K562 (cell line): Measurements from ENCODE around the gene ERVFRD-1. TPM values are rescaled to one million over a fixed set of nuclear protein-coding genes. Genes with fewer than 3 reads are reported as not detected.

Experiments used
- ATAC-seq: fragments of 200-7000 bp; cut with Tn5 transposase; 3 replicates; pipeline ENCODE4 v1.9.1; 2020; ENCODE audit warnings: moderate library complexity
- BruUV-seq: library from RNA; stranded (reverse); fragments of 400-500 nt; replicated peaks from 2 replicates; lab custom pipeline; 2021; lab: Mats Ljungman, UMichigan
- CTCF ChIA-PET: fragments of 300-600 bp; formaldehyde crosslinking; extraction: SDS; loops from one replicate; lab custom pipeline; 2021; ENCODE audit warnings: low intra/inter-chr PET ratio; lab: Yijun Ruan, JAX
- POLR2A ChIA-PET: fragments of 300-600, 350-650 bp; sonication (Branson Sonifier 250); formaldehyde crosslinking; extraction: SDS; loops from one replicate; lab custom pipeline; 2021; ENCODE audit warnings: antibody characterized with exemption, inconsistent platforms; lab: Yijun Ruan, JAX
- DNase-seq, 4 experiments: peaks; one replicate each; pipeline versions ENCODE4 v3.0.0 to v3.0.0-alpha.2; 2011 to 2018; ENCODE audit warnings: low spot score in 3 of 4, mixed read lengths in 3 of 4; ENCODE audit errors: extremely low read depth in 1 of 4
- FAIRE-seq: peaks from 2 replicates; lab custom pipeline; 2011; peaks lifted over from hg19 to GRCh38; lab: Jason Lieb, UNC
- H2AFZ ChIP-seq: 2 replicates; pipeline ENCODE4 v1.6.0; 2011; ENCODE audit warnings: low read depth, low read length, control low read depth, inconsistent platforms
- H3K27ac ChIP-seq: fragments of 200-600 bp; 3 replicates; pipeline ENCODE4 v1.8.0; 2011; ENCODE audit warnings: low read depth, mild to moderate bottlenecking, control low read depth, inconsistent platforms, low read length, moderate library complexity, mixed read lengths; ENCODE audit errors: extremely low read depth
- H3K27me3 ChIP-seq, 2 experiments: fragments of 300-600 bp in 1 of 2; 2 replicates in 1 of 2; 3 replicates in 1 of 2; pipeline versions ENCODE4 v1.6.0 to v1.8.0; 2011; ENCODE audit warnings: inconsistent platforms in 2 of 2, low read length in 2 of 2, mild to moderate bottlenecking in 1 of 2, mixed read lengths in 1 of 2, moderate library complexity in 1 of 2; ENCODE audit not compliant: control insufficient read depth in 2 of 2, insufficient read depth in 2 of 2
- H3K36me3 ChIP-seq: fragments of 300-600 bp; 3 replicates; pipeline ENCODE4 v1.8.0; 2011; ENCODE audit warnings: mild to moderate bottlenecking, low read length, inconsistent platforms; ENCODE audit not compliant: control insufficient read depth, insufficient read depth
- H3K4me1 ChIP-seq, 2 experiments: fragments of 200-600 bp in 1 of 2; replicated peaks in 1 of 2; 2 replicates in 1 of 2; 3 replicates in 1 of 2; pipeline versions ENCODE4 v1.5.1 to v1.8.0; 2011; ENCODE audit warnings: inconsistent platforms in 2 of 2, low read length in 2 of 2, mild to moderate bottlenecking in 1 of 2, mixed read lengths in 1 of 2, moderate library complexity in 1 of 2; ENCODE audit not compliant: control insufficient read depth in 2 of 2, insufficient read depth in 2 of 2
- H3K4me2 ChIP-seq: 2 replicates; pipeline ENCODE4 v1.6.1; 2011; ENCODE audit warnings: low read length, control low read depth, inconsistent platforms, mixed read lengths; ENCODE audit not compliant: insufficient read depth
- H3K4me3 ChIP-seq: fragments of 200-600 bp; sonication (generic), shearing (Covaris generic); 2 replicates; pipeline ENCODE4 v1.5.1; 2016; ENCODE audit warnings: control low read depth, inconsistent platforms
- H3K79me2 ChIP-seq: fragments of 200-600 bp; 3 replicates; pipeline ENCODE4 v1.8.0; 2011; ENCODE audit warnings: low read length, inconsistent platforms; ENCODE audit not compliant: control insufficient read depth, insufficient read depth
- H3K9ac ChIP-seq, 2 experiments: 2 replicates each; pipeline versions ENCODE4 v1.6.0 to v1.6.1; 2011; ENCODE audit warnings: low read depth in 2 of 2, low read length in 2 of 2, control low read depth in 1 of 2, inconsistent platforms in 1 of 2, mild to moderate bottlenecking in 1 of 2, mixed read lengths in 1 of 2; ENCODE audit not compliant: insufficient read depth in 1 of 2
- H3K9me1 ChIP-seq: one replicate; pipeline ENCODE4 v1.6.0; 2011; ENCODE audit warnings: inconsistent platforms, mild to moderate bottlenecking, low read length, moderate library complexity; ENCODE audit not compliant: control insufficient read depth, insufficient read depth
- H3K9me3 ChIP-seq: replicated peaks from 2 replicates; pipeline ENCODE4 v1.5.1; 2011; ENCODE audit warnings: low read depth, low read length, inconsistent platforms; ENCODE audit not compliant: control insufficient read depth, insufficient read depth
- H4K20me1 ChIP-seq: replicated peaks from 2 replicates; pipeline ENCODE4 v1.6.1; 2011; ENCODE audit warnings: low read length, inconsistent platforms, mixed read lengths; ENCODE audit not compliant: control insufficient read depth, insufficient read depth
- CREM ChIP-seq: IDR thresholded peaks from 2 replicates; pipeline ENCODE4 v1.6.1; 2014; ENCODE audit warnings: antibody characterized with exemption, low read depth
- GATA2 ChIP-seq: sonication (generic); formaldehyde crosslinking; IDR thresholded peaks from 2 replicates; pipeline ENCODE4 v1.4.0; 2020; ENCODE audit warnings: mild to moderate bottlenecking, missing genetic modification reagents
- HEY1 ChIP-seq: fragments of 250-450 bp; sonication (Bioruptor Pico); IDR thresholded peaks from 2 replicates; pipeline ENCODE4 v1.5.0; 2020; ENCODE audit warnings: mild to moderate bottlenecking, moderate library complexity, borderline replicate concordance
- MEIS2 ChIP-seq: fragments of 450-650 bp; IDR thresholded peaks from 2 replicates; pipeline ENCODE4 v1.6.1; 2014; ENCODE audit warnings: mild to moderate bottlenecking; ENCODE audit not compliant: partially characterized antibody
- MYC ChIP-seq, 2 experiments: fragments of 250-450 bp in 1 of 2; sonication (Bioruptor Pico) in 1 of 2; IDR thresholded peaks; 2 replicates each; pipeline versions ENCODE4 v1.5.1 to v1.6.1; 2012 to 2021; ENCODE audit warnings: low read depth in 2 of 2, borderline replicate concordance in 1 of 2, improper control_type of control experiment in 1 of 2, low read length in 1 of 2, mild to moderate bottlenecking in 1 of 2, moderate library complexity in 1 of 2
- NR1H2 ChIP-seq: sonication (generic); formaldehyde crosslinking; IDR thresholded peaks from 2 replicates; pipeline ENCODE4 v1.4.0; 2020; ENCODE audit warnings: mild to moderate bottlenecking, missing genetic modification reagents
- RBM15 ChIP-seq: fragments of 200-400 bp; formaldehyde crosslinking; IDR thresholded peaks from 2 replicates; pipeline ENCODE4 v1.6.1; 2018; ENCODE audit warnings: mild to moderate bottlenecking, low read length, moderate library complexity; ENCODE audit not compliant: insufficient read depth
- WGBS: fragments of 100-300 bp; shearing (Covaris generic); methylation state at CpG from one replicate; pipeline ENCODE4 v1.1.6; 2016; ENCODE audit warnings: low coverage, mixed read lengths; ENCODE audit not compliant: insufficient coverage; ENCODE audit errors: missing lambda C conversion rate; 5-methylcytosine and 5-hydroxymethylcytosine counted together
- in situ Hi-C: fragments of 300-500 bp; cut with MboI; formaldehyde crosslinking; loops from 4 replicates; pipeline ENCODE4 v1.15.0; 2018; ENCODE audit warnings: inconsistent platforms, mixed read lengths
- intact Hi-C: fragments of 100-400 bp; cut with micrococcal nuclease; formaldehyde crosslinking; loops from 2 replicates; pipeline ENCODE4 v1.14.2; 2022
- polyA plus RNA-seq, 8 experiments: library from polyadenylated mRNA; depleted of rRNA in 4 of 8; stranded (reverse) in 5 of 8; unstranded in 3 of 8; fragments of >200 nt; fragmentation: Nextera tagmentation in 2 of 8; fragmentation: Illumina TruSeq in 1 of 8; extraction: Ambion mirVana in 2 of 8; extraction: Trizol in 1 of 8; gene quantifications; 2 replicates each; pipeline versions ENCODE4 v1.2.1 to v1.2.3, GENCODE V29; 2011 to 2014; ENCODE audit warnings: inconsistent platforms in 1 of 8, missing spikeins in 1 of 8
- total RNA-seq, 7 experiments: library from RNA; depleted of rRNA in 6 of 7; stranded (reverse); fragments of >200 nt in 6 of 7; fragmentation: Illumina TruSeq in 2 of 7; extraction: Trizol in 2 of 7; gene quantifications; 2 replicates each; pipeline versions ENCODE4 v1.2.1 to v1.2.3, GENCODE V29; 2011 to 2021; ENCODE audit warnings: low replicate concordance in 1 of 7
- TF ChIP-seq, protein P1 (sequence below): fragments of 450-650 bp; IDR thresholded peaks from 2 replicates; pipeline ENCODE4 v1.7.1; 2018; ENCODE audit warnings: mild to moderate bottlenecking, low read depth; ENCODE audit not compliant: partially characterized antibody
- TF ChIP-seq, protein P2 (sequence below): conservative IDR thresholded peaks from 2 replicates; pipeline ENCODE4 v1.6.1; 2011; ENCODE audit warnings: low read depth, mild to moderate bottlenecking, low read length; ENCODE audit not compliant: control insufficient read depth

The ERVFRD-1 gene
- total and polyA plus RNA-seq, 9 of the 15 experiments (the other 6 are each of a cell fraction or from before 2014, with no cell fraction given): 0.05 to 0.14 (median 0.09) TPM; not detected in 2

GRCh38 chr6:11132194-11132888 lies 20.8 kb upstream of the ERVFRD-1 start:
- WGBS: 79% methylated on average over 6 of the region's 6 CpGs
- Histone ChIP-seq H4K20me1 (no peaks in the 10 kb centered on the region), H3K4me2 (no peak overlapping the region), H3K27ac (no peak overlapping the region), H3K9me3 (no peaks in the 10 kb centered on the region), H3K79me2 (peaks cover 10% of the 10 kb centered on the region; the same call in 2 of the 3 replicates), H3K9me1 (no peaks in the 10 kb centered on the region), H3K4me1 (no peaks in the 10 kb centered on the region), H3K4me3 (no peak overlapping the region), H3K27me3 (no peaks in the 10 kb centered on the region), H3K9ac (no peak overlapping the region), H2AFZ (no peak overlapping the region), H3K36me3 (peaks cover 20% of the 10 kb centered on the region)
- TF ChIP-seq, protein P1, sequence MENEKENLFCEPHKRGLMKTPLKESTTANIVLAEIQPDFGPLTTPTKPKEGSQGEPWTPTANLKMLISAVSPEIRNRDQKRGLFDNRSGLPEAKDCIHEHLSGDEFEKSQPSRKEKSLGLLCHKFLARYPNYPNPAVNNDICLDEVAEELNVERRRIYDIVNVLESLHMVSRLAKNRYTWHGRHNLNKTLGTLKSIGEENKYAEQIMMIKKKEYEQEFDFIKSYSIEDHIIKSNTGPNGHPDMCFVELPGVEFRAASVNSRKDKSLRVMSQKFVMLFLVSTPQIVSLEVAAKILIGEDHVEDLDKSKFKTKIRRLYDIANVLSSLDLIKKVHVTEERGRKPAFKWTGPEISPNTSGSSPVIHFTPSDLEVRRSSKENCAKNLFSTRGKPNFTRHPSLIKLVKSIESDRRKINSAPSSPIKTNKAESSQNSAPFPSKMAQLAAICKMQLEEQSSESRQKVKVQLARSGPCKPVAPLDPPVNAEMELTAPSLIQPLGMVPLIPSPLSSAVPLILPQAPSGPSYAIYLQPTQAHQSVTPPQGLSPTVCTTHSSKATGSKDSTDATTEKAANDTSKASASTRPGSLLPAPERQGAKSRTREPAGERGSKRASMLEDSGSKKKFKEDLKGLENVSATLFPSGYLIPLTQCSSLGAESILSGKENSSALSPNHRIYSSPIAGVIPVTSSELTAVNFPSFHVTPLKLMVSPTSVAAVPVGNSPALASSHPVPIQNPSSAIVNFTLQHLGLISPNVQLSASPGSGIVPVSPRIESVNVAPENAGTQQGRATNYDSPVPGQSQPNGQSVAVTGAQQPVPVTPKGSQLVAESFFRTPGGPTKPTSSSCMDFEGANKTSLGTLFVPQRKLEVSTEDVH: no peak
- TF ChIP-seq MEIS2 (no peak), NR1H2 (CRISPR knock-in tag) (no peak), RBM15 (no peak), MYC (IDR thresholded peaks at IDR 0.05; ENCODE audit: low read depth, low read length) (no peak), MYC (CRISPR knock-in tag; IDR thresholded peaks at IDR 0.05; ENCODE audit: borderline replicate concordance, low read depth) (no peak), GATA2 (CRISPR knock-in tag) (no peak), CREM (no peak), HEY1 (no peak)
- TF ChIP-seq, protein P2, sequence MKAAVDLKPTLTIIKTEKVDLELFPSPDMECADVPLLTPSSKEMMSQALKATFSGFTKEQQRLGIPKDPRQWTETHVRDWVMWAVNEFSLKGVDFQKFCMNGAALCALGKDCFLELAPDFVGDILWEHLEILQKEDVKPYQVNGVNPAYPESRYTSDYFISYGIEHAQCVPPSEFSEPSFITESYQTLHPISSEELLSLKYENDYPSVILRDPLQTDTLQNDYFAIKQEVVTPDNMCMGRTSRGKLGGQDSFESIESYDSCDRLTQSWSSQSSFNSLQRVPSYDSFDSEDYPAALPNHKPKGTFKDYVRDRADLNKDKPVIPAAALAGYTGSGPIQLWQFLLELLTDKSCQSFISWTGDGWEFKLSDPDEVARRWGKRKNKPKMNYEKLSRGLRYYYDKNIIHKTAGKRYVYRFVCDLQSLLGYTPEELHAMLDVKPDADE: no peak
- ATAC-seq (no peak), DNase-seq (no peak), FAIRE-seq (no peak)
- intact Hi-C loops: no loop called here
- no TSS peak for BruUV-seq
- in situ Hi-C loops: no loop called here
- CTCF ChIA-PET: no interaction called here
- POLR2A ChIA-PET: no interaction called here
